ENCODE measurements around the gene RND3. TPM values are rescaled to one million over a fixed set of nuclear protein-coding genes. Genes with fewer than 3 reads are reported as not detected.

RND3 gene
- polyA plus RNA-seq, 2 of the 4 experiments (the other 2 are of a cell fraction): 56.8 to 137 TPM

- H3K4me1 ChIP-seq: no peaks in the 10 kb centered on the region
- no peak for TF ChIP-seq ATOH8 (CRISPR knock-in tag; IDR thresholded peaks at IDR 0.05; ENCODE audit: low read depth)
- no peak for TF ChIP-seq NR3C1 (IDR thresholded peaks at IDR 0.05)
- TF ChIP-seq MYC (IDR thresholded peaks at IDR 0.05; ENCODE audit: borderline replicate concordance, low read length): no peak
- TF ChIP-seq CHD2 (IDR thresholded peaks at IDR 0.05; ENCODE audit: low read length, partially characterized antibody): no peak
- no peak for TF ChIP-seq MAFK (IDR thresholded peaks at IDR 0.05; ENCODE audit: partially characterized antibody)
- TF ChIP-seq BCL3 (IDR thresholded peaks at IDR 0.05): no peak
- TF ChIP-seq HOXB5 (CRISPR knock-in tag; IDR thresholded peaks at IDR 0.05): no peak
- TF ChIP-seq ZFP36 (IDR thresholded peaks at IDR 0.05; ENCODE audit: borderline replicate concordance, partially characterized antibody): no peak
- no peak for TF ChIP-seq FOXS1 (CRISPR knock-in tag; IDR thresholded peaks at IDR 0.05)
- no peak for TF ChIP-seq RFX5 (IDR thresholded peaks at IDR 0.05)
- TF ChIP-seq RAD21 (conservative IDR thresholded peaks at IDR 0.05 in 1 of 2, IDR thresholded peaks at IDR 0.05 in 1 of 2): no peak
- no peak for TF ChIP-seq KDM5A (IDR thresholded peaks at IDR 0.05)
- TF ChIP-seq MAX (IDR thresholded peaks at IDR 0.05): no peak
- no peak for TF ChIP-seq EHMT2 (IDR thresholded peaks at IDR 0.05; ENCODE audit: low read depth)
- TF ChIP-seq JUNB (IDR thresholded peaks at IDR 0.05): no peak
- TF ChIP-seq ZNF302 (CRISPR knock-in tag; IDR thresholded peaks at IDR 0.05): no peak
- TF ChIP-seq TP53 (CRISPR knock-in tag; IDR thresholded peaks at IDR 0.05): no peak
- TF ChIP-seq NFE2L2 (conservative IDR thresholded peaks at IDR 0.05; ENCODE audit: low read length): no peak
- H3K27ac ChIP-seq: no peak overlapping the region
- ATAC-seq (no peak), FAIRE-seq (no peak), DNase-seq (ENCODE audit: low read depth in 1 of 2, low spot score in 1 of 2) (no peak)
- 51% methylated on average over 2 of the region's 2 CpGs for whole genome bisulfite sequencing (ENCODE audit: missing lambda C conversion rate)
- ChIA-PET POLR2A (no interaction called here), CTCF (interaction anchor here (0.9 kb wide), 1 partner anchor 339 kb away, joined by 3 read pairs; no protein-coding TSS in a partner anchor)
- H3K9me3 ChIP-seq: 0 out of 3 replicates have a peak, but pooled peaks cover 3% of the 10 kb centered on the region
- H3K4me3 ChIP-seq: no peak overlapping the region
- no peak overlapping the region for H3K4me2 ChIP-seq
Observed at GRCh38 chr2:150438041-150438440, 49.4 kb downstream of the RND3 start.

GRCh38 chr2:150432312-150432625 is 55.2 kb downstream of the RND3 start:
- WGBS (ENCODE audit: missing lambda C conversion rate): 66% methylated on average over 3 of the region's 3 CpGs
- FAIRE-seq: no peak
- ChIA-PET CTCF (interaction anchor here (0.6 kb wide), 1 partner anchor 679 kb away, joined by 3 read pairs; no protein-coding TSS in a partner anchor), POLR2A (no interaction called here)
- no peak for TF ChIP-seq KDM5A (IDR thresholded peaks at IDR 0.05)
- TF ChIP-seq MAZ (IDR thresholded peaks at IDR 0.05; ENCODE audit: borderline replicate concordance, low read depth, low read length): no peak
- no peak for TF ChIP-seq BCL3 (IDR thresholded peaks at IDR 0.05)
- no peak for TF ChIP-seq CHD4 (IDR thresholded peaks at IDR 0.05; ENCODE audit: borderline replicate concordance)
- TF ChIP-seq REST (IDR thresholded peaks at IDR 0.05): no peak
- TF ChIP-seq CEBPB (IDR thresholded peaks at IDR 0.05): no peak
- Histone ChIP-seq H3K4me2 (no peak overlapping the region), H3K27ac (no peak overlapping the region), H3K9me3 (0 out of 3 replicates have a peak, but pooled peaks cover 3% of the 10 kb centered on the region), H3K4me1 (no peaks in the 10 kb centered on the region), H3K4me3 (no peak overlapping the region)
- no peak for DNase-seq (ENCODE audit: low read depth in 1 of 2, low spot score in 1 of 2)
- no peak for ATAC-seq
